Measurements from ENCODE around the gene RNF115.
"Not testable (repeated sequence)": the region's sequence is repeated elsewhere in the genome, so short reads cannot be mapped to it uniquely, and the experiment has no call there.

RNF115 gene

GRCh38 chr1:145726193-145726592 is 97.7 kb downstream of the RNF115 start:
- DNase-seq, result not testable (repeated sequence)

- peak; percentile 21 for DNase-seq
These were observed 102.8 kb downstream of the RNF115 start for GRCh38 chr1:145720878-145721671.

GRCh38 chr1:145720556-145720877 is 103.4 kb downstream of the RNF115 start:
- DNase-seq, result no peak

GRCh38 chr1:145719230-145720079 is 104.4 kb downstream of the RNF115 start, which contains the start of gene CD160:
Gene CD160 (plus strand): TSS chr1:145719499. CDS start chr1:145728328, 8,829 bp downstream.
- DNase-seq, result no peak

GRCh38 chr1:145718465-145718864 is 105.4 kb downstream of the RNF115 start:
- DNase-seq, result not testable (repeated sequence)

- DNase-seq, result no peak
These were observed 106.1 kb downstream of the RNF115 start for GRCh38 chr1:145717833-145718232.

- no peak for DNase-seq
These were observed 107.1 kb downstream of the RNF115 start for GRCh38 chr1:145716641-145717345.

- DNase-seq, result no peak
These were observed 109.3 kb downstream of the RNF115 start for GRCh38 chr1:145714524-145715111.

- no peak for DNase-seq
These were observed 112.7 kb downstream of the RNF115 start for GRCh38 chr1:145711213-145711651.

- no peak for DNase-seq
These were observed 113.4 kb downstream of the RNF115 start for GRCh38 chr1:145710291-145711027.

- DNase-seq, result no peak
These were observed 115.8 kb downstream of the RNF115 start for GRCh38 chr1:145708063-145708462.

- DNase-seq, result no peak
These were observed 116.6 kb downstream of the RNF115 start, which contains the start of gene PDZK1 for GRCh38 chr1:145707183-145707867. Gene PDZK1 (minus strand): TSS chr1:145707368. CDS start chr1:145688021, 19,347 bp downstream.

- peak; percentile 91 for DNase-seq
These were observed 117.7 kb downstream of the RNF115 start for GRCh38 chr1:145706086-145706664.

- DNase-seq, result no peak
These were observed 118.3 kb downstream of the RNF115 start for GRCh38 chr1:145705622-145706021.

GRCh38 chr1:145702826-145703225 is 121.1 kb downstream of the RNF115 start:
- DNase-seq, result no peak

GRCh38 chr1:145702052-145702451 is 121.8 kb downstream of the RNF115 start:
- no peak for DNase-seq

- DNase-seq, result no peak
These were observed 122.5 kb downstream of the RNF115 start for GRCh38 chr1:145701306-145701862.

GRCh38 chr1:145696630-145696960 is 127.3 kb downstream of the RNF115 start:
- no peak for DNase-seq

GRCh38 chr1:145695821-145696629 is 127.9 kb downstream of the RNF115 start:
- no peak for DNase-seq
